HFF-Myc (cell line): ENCODE results near the gene KCNQ1.

Source experiments
- DNase-seq: peaks from one replicate; pipeline ENCODE4 v3.0.0-alpha.2; 2011; ENCODE audit warnings: low read depth; ENCODE audit errors: extremely low read depth
- H3K4me3 ChIP-seq: replicated peaks from 2 replicates; pipeline ENCODE4 v1.5.1; 2011; ENCODE audit warnings: low read depth, mild to moderate bottlenecking, control low read depth, low read length
- TF ChIP-seq, protein P1 (sequence below): IDR thresholded peaks from 2 replicates; pipeline ENCODE4 v1.5.1; 2012; ENCODE audit warnings: mild to moderate bottlenecking, low read depth, low read length, control low read depth; ENCODE audit errors: missing control alignments

Gene KCNQ1

DNA sequence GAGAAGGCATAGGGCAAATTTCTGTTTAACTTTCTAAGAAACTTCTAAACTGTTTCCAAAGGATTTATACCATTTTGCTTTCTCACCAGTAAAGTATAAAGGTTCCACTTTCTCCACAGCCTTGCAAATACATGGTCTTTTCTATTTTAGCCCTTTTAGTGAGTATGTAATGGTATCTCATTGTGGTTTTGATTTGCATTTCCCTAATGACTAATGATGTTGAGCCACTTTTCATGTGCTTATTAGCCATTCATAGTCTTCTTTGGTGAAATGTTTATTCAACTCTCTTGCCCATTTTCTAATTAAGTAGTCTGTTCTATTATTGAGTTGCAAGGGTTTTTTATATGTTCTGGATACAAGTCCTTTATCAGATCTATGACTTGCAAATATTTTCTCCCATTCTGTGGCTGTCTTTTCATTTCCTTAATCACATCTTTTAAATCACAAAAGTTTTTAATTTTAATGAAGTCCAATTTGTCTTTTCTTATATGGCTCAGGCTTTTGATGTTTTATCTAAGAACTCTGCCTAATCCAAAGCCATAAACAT, 338.8 kb downstream of the KCNQ1 start:
- TF ChIP-seq, protein P1, sequence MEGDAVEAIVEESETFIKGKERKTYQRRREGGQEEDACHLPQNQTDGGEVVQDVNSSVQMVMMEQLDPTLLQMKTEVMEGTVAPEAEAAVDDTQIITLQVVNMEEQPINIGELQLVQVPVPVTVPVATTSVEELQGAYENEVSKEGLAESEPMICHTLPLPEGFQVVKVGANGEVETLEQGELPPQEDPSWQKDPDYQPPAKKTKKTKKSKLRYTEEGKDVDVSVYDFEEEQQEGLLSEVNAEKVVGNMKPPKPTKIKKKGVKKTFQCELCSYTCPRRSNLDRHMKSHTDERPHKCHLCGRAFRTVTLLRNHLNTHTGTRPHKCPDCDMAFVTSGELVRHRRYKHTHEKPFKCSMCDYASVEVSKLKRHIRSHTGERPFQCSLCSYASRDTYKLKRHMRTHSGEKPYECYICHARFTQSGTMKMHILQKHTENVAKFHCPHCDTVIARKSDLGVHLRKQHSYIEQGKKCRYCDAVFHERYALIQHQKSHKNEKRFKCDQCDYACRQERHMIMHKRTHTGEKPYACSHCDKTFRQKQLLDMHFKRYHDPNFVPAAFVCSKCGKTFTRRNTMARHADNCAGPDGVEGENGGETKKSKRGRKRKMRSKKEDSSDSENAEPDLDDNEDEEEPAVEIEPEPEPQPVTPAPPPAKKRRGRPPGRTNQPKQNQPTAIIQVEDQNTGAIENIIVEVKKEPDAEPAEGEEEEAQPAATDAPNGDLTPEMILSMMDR, result no peak
- DNase-seq, result no peak
- H3K4me3 ChIP-seq, result no peak overlapping the region

GRCh38 chr11:2787816-2788167, 343.0 kb downstream of the KCNQ1 start:
- no peak for DNase-seq
- H3K4me3 ChIP-seq, result no peak overlapping the region
- TF ChIP-seq, protein P1, result no peak

DNA sequence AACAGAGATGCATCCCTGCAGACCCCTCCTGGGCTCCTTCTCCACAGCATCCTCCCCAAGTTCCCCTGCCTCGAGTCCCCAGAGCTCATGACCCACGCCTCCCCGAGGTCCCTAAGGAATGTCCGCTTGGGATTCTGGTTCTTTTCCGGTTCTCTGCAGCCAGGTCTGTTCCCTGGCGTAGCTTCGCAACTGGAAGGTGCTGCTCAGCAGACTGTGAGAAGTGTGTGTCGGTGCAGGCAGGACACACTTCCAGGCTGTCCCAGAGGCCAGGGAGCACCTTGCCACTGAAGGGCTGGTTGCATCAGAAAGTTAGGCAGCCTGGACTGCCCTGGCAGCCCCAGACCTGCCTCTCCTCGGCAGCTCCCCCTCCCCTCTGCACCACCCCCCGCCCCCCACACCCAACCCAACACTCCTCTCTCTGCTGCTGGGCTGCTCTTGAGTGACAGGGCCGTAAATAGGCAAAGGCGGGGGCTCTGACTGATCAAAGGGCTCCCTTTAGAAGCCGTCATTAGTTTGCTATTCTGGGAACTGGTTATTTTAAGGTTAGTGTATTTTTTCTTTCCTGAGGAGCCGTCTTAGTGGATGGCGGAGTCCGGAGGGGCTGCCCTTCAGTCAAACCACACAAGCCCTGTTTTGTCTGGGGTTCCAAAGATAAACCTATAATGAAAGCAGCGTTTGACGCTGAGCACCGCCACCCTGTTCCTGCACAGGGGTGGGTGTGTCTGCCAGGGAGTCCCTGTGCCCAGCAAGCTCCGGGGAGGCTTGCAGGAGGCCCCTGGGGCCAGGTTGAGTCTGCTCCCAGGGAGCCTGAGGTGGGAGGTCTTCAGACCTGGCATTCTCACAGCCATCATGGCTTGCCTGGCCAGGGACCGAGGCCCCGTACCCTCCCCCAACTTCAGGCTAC, 343.6 kb downstream of the KCNQ1 start:
- no peak for DNase-seq
- TF ChIP-seq, protein P1, result no peak
- H3K4me3 ChIP-seq, result no peak overlapping the region

DNA sequence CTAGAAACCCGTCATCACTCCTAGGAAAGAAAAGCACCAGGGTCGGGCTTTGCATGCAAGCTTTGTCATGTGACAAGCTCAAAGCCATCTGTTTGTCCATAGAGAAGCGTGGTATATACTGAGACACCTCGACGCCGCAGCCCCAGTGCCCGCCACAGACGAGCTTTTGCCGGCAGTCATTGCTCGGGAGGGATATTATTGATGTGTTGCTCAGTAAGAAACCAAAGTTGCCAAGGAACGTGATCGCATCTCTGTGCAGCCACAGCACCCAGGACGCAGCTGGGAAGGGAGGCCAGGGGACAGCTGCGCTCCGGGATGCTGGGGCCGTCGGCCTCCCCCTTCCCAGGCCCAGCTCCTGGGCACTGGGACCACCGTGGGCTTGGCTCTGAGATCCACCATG, 344.5 kb downstream of the KCNQ1 start:
- H3K4me3 ChIP-seq, result no peak overlapping the region
- TF ChIP-seq, protein P1, result no peak
- DNase-seq, result no peak

GRCh38 chr11:2789791-2790567, 345.2 kb downstream of the KCNQ1 start:
- no peak overlapping the region for H3K4me3 ChIP-seq
- no peak for DNase-seq
- TF ChIP-seq, protein P1, result no peak

- no peak for DNase-seq
- no peak overlapping the region for H3K4me3 ChIP-seq
- TF ChIP-seq, protein P1, result no peak
Observed at GRCh38 chr11:2790568-2790921, 345.7 kb downstream of the KCNQ1 start.
